Measurements from ENCODE around the gene CAMTA1. TPM values are rescaled to one million over a fixed set of nuclear protein-coding genes. Genes with fewer than 3 reads are reported as not detected.

CAMTA1 gene
- total RNA-seq, 2 donors from 2014 or later: 100 to 102 TPM

- no peak for TF ChIP-seq CTCF (IDR thresholded peaks at IDR 0.05)
- no peak for TF ChIP-seq POLR2A (IDR thresholded peaks at IDR 0.05)
- TF ChIP-seq POLR2AphosphoS5 (IDR thresholded peaks at IDR 0.05): no peak
- Histone ChIP-seq H3K9me3 (no peaks in the 10 kb centered on the region), H3K36me3 (no peaks in the 10 kb centered on the region), H3K4me1 (replicated peaks) (no peaks in the 10 kb centered on the region), H3K4me3 (no peak overlapping the region), H3K27ac (no peak overlapping the region), H3K27me3 (replicated peaks; ENCODE audit: insufficient read depth) (no peaks in the 10 kb centered on the region)
- DNase-seq (ENCODE audit: low spot score): no peak
- intact Hi-C loops (cut with DNase I): loop anchor here (5.0 kb wide), 1 partner anchor 45 kb away; no protein-coding TSS in a partner anchor
- 86% methylated on average over 19 of the region's 19 CpGs for WGBS
These were observed 947.1 kb downstream of the CAMTA1 start for GRCh38 chr1:7732331-7732730.

- H3K4me3 ChIP-seq: no peak overlapping the region
- WGBS: 69% methylated on average over 2 of the region's 2 CpGs
- no peaks in the 10 kb centered on the region for H3K27me3 ChIP-seq (replicated peaks; ENCODE audit: insufficient read depth)
- intact Hi-C loops (cut with DNase I): loop anchor here (5.0 kb wide), 1 partner anchor 46 kb away; no protein-coding TSS in a partner anchor
- H3K36me3 ChIP-seq: no peaks in the 10 kb centered on the region
- H3K4me1 ChIP-seq (replicated peaks): no peaks in the 10 kb centered on the region
- H3K27ac ChIP-seq: no peak overlapping the region
- no peak for DNase-seq (ENCODE audit: low spot score)
- TF ChIP-seq CTCF (IDR thresholded peaks at IDR 0.05) (no peak), POLR2AphosphoS5 (IDR thresholded peaks at IDR 0.05) (no peak), POLR2A (IDR thresholded peaks at IDR 0.05) (no peak)
- H3K9me3 ChIP-seq: no peaks in the 10 kb centered on the region
These were observed 948.0 kb downstream of the CAMTA1 start for GRCh38 chr1:7733276-7733675.

- DNase-seq (ENCODE audit: low spot score): no peak
- H3K27me3 ChIP-seq (replicated peaks; ENCODE audit: insufficient read depth): no peaks in the 10 kb centered on the region
- 91% methylated on average over 6 of the region's 6 CpGs for WGBS
- no peaks in the 10 kb centered on the region for H3K36me3 ChIP-seq
- TF ChIP-seq POLR2A (IDR thresholded peaks at IDR 0.05) (no peak), CTCF (IDR thresholded peaks at IDR 0.05) (no peak), POLR2AphosphoS5 (IDR thresholded peaks at IDR 0.05) (no peak)
- no peak overlapping the region for H3K4me3 ChIP-seq
- no peak overlapping the region for H3K27ac ChIP-seq
- H3K9me3 ChIP-seq: no peaks in the 10 kb centered on the region
- intact Hi-C loops (cut with DNase I): no loop called here
- no peaks in the 10 kb centered on the region for H3K4me1 ChIP-seq (replicated peaks)
These were observed 952.8 kb downstream of the CAMTA1 start for GRCh38 chr1:7738044-7738443.

- no peak overlapping the region for H3K4me3 ChIP-seq
- no peaks in the 10 kb centered on the region for H3K36me3 ChIP-seq
- TF ChIP-seq CTCF (IDR thresholded peaks at IDR 0.05) (no peak), POLR2AphosphoS5 (IDR thresholded peaks at IDR 0.05) (no peak), POLR2A (IDR thresholded peaks at IDR 0.05) (no peak)
- intact Hi-C loops (cut with DNase I): no loop called here
- DNase-seq (ENCODE audit: low spot score): no peak
- H3K9me3 ChIP-seq: no peaks in the 10 kb centered on the region
- WGBS: 86% methylated on average over 6 of the region's 6 CpGs
- H3K4me1 ChIP-seq (replicated peaks): no peaks in the 10 kb centered on the region
- no peaks in the 10 kb centered on the region for H3K27me3 ChIP-seq (replicated peaks; ENCODE audit: insufficient read depth)
- H3K27ac ChIP-seq: no peak overlapping the region
These were observed 958.1 kb downstream of the CAMTA1 start for GRCh38 chr1:7743346-7743745.

GRCh38 chr1:7744882-7745281 lies 959.6 kb downstream of the CAMTA1 start:
- intact Hi-C loops (cut with DNase I): no loop called here
- TF ChIP-seq CTCF (IDR thresholded peaks at IDR 0.05) (no peak), POLR2AphosphoS5 (IDR thresholded peaks at IDR 0.05) (no peak), POLR2A (IDR thresholded peaks at IDR 0.05) (no peak)
- Histone ChIP-seq H3K36me3 (no peaks in the 10 kb centered on the region), H3K4me1 (replicated peaks) (no peaks in the 10 kb centered on the region), H3K9me3 (no peaks in the 10 kb centered on the region), H3K27me3 (replicated peaks; ENCODE audit: insufficient read depth) (no peaks in the 10 kb centered on the region), H3K27ac (peak overlapping the region; percentile 57 to 77), H3K4me3 (no peak overlapping the region)
- DNase-seq (ENCODE audit: low spot score): no peak
- 91% methylated on average over 9 of the region's 9 CpGs for WGBS

Measured in prostate gland (tissue), 2 donors.